Right lobe of liver (tissue), 6 donors: ENCODE data around the gene ELAC2. TPM values are rescaled to one million over a fixed set of nuclear protein-coding genes. Genes with fewer than 3 reads are reported as not detected.
"Not testable (repeated sequence)": the region's sequence is repeated elsewhere in the genome, so short reads cannot be mapped to it uniquely, and the experiment has no call there.

Experiments
- ATAC-seq, 4 donors: fragments of 200-7000 bp; cut with Tn5 transposase; one replicate each; pipeline ENCODE4 v1.9.1; 2020; ENCODE audit warnings: mild to moderate bottlenecking in 4 of 4, moderate library complexity in 4 of 4
- DNase-seq, 3 donors: peaks; one replicate each; pipeline ENCODE4 v3.0.0-alpha.2; 2020
- H3K27ac ChIP-seq, 3 donors: fragments of 200-600 bp; one replicate each; pipeline ENCODE4 v1.8.0; 2022
- H3K27me3 ChIP-seq, 2 donors: fragments of 200-600 bp; one replicate each; pipeline ENCODE4 v1.8.0; 2022
- H3K36me3 ChIP-seq, 4 donors: fragments of 200-600 bp; sonication (generic) in 1 of 4; one replicate each; pipeline versions ENCODE4 v1.5.1 to v1.8.0; 2017 to 2022; ENCODE audit warnings: control low read depth in 1 of 4
- H3K4me1 ChIP-seq, 4 donors: fragments of 200-600 bp; sonication (generic) in 1 of 4; one replicate each; pipeline versions ENCODE4 v1.5.1 to v1.8.0; 2017 to 2022; ENCODE audit warnings: control low read depth in 1 of 4
- H3K4me3 ChIP-seq, 3 donors: fragments of 200-600 bp; one replicate each; pipeline ENCODE4 v1.8.0; 2022
- H3K9me3 ChIP-seq, 4 donors: fragments of 200-600 bp; sonication (generic) in 1 of 4; one replicate each; pipeline versions ENCODE4 v1.5.1 to v1.8.0; 2017 to 2022; ENCODE audit warnings: control low read depth in 1 of 4
- POLR2A ChIP-seq: fragments of 450-650 bp; IDR thresholded peaks from one replicate; pipeline ENCODE4 v1.6.1; 2017; ENCODE audit warnings: antibody characterized with exemption, mild to moderate bottlenecking
- WGBS: methylation state at CpG from one replicate; pipeline ENCODE4 v1.1.6; 2018; ENCODE audit warnings: low coverage, low lambda C conversion rate; ENCODE audit not compliant: insufficient coverage; ENCODE audit errors: missing lambda C conversion rate; 5-methylcytosine and 5-hydroxymethylcytosine counted together
- intact Hi-C, 2 donors: fragments of 100-400 bp; cut with DNase I; formaldehyde crosslinking; loops; one replicate each; pipeline versions ENCODE4 v1.11.2 to v1.14.1; 2022
- total RNA-seq, 6 experiments: library from RNA; depleted of rRNA in 2 of 6; stranded (reverse); fragments of >200 nt in 2 of 6; fragmentation: NEBNext Ultra II Directional in 3 of 6; extraction: Animal tissue kit (Norgen Biotek cat#: 25700) in 3 of 6; gene quantifications; one replicate each; pipeline versions ENCODE4 v1.1.0 to v1.2.4, GENCODE V29; 2016 to 2023
- TF ChIP-seq, protein P1 (sequence below), 4 donors: fragments of 200-600 bp in 3 of 4; fragments of 450-650 bp in 1 of 4; IDR thresholded peaks; one replicate each; pipeline versions ENCODE4 v1.5.1 to v1.8.0; 2016 to 2022; ENCODE audit warnings: antibody characterized with exemption in 4 of 4, mild to moderate bottlenecking in 2 of 4
- donor health status: DM: no; HTN: yes; CAD: no.
- donor health status: DM: no; HTN: no; CAD: no.
- donor health status: DM: no; HTN: no; CAD: no.
- donor health status: DM: no; HTN: yes; CAD: no.
- donor health status: DM: no; HTN: yes; CAD: no.

Gene ELAC2
- total RNA-seq, 6 experiments from 2014 or later: 28.7 to 72.8 (median 36.2) TPM

DNA sequence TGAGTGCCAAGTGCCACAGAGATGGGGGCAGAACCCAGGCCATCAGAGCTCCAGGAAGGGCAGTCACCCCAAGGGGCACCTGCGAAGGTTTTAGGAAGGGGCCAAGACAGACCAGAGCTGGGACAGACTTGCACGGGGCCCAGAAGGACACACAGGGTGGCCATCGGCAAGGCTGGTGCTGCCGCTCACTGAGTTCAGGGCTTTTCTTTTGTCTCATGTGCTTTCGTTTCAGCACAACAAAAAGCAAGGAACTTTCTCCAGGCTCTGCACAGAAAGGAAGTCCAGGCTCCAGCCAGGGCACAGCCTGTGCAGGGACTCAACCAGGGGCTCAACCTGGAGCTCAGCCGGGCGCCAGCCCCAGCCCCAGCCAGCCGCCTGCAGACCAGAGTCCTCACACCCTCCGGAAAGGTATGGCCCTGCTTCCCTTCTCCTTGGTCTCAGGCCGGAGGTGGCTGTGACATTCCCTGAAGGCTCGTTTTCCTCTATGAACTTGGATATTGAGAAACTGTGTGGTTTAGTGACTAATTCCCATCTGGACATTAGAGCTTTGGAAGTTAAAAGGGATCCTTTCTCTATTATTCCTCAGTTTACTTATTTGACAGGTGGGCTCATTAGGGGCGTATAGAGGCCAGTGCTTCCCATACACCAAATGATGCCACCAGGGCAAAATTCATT is 37.9 kb downstream of the ELAC2 start:
- 83% methylated on average over 3 of the region's 12 CpGs for WGBS
- DNase-seq (no peak), ATAC-seq (no peak)
- no peaks in the 10 kb centered on the region for H3K27me3 ChIP-seq
- H3K36me3 ChIP-seq: no peaks in the 10 kb centered on the region
- intact Hi-C loops: no loop called here
- TF ChIP-seq, protein P1, sequence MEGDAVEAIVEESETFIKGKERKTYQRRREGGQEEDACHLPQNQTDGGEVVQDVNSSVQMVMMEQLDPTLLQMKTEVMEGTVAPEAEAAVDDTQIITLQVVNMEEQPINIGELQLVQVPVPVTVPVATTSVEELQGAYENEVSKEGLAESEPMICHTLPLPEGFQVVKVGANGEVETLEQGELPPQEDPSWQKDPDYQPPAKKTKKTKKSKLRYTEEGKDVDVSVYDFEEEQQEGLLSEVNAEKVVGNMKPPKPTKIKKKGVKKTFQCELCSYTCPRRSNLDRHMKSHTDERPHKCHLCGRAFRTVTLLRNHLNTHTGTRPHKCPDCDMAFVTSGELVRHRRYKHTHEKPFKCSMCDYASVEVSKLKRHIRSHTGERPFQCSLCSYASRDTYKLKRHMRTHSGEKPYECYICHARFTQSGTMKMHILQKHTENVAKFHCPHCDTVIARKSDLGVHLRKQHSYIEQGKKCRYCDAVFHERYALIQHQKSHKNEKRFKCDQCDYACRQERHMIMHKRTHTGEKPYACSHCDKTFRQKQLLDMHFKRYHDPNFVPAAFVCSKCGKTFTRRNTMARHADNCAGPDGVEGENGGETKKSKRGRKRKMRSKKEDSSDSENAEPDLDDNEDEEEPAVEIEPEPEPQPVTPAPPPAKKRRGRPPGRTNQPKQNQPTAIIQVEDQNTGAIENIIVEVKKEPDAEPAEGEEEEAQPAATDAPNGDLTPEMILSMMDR (IDR thresholded peaks at IDR 0.05): no peak
- no peak for TF ChIP-seq POLR2A
- peaks cover 0 to 11% (median 5%) of the 10 kb centered on the region in 4 donors for H3K4me1 ChIP-seq
- H3K9me3 ChIP-seq: no peaks in the 10 kb centered on the region
- no peak overlapping the region for H3K27ac ChIP-seq
- no peak overlapping the region for H3K4me3 ChIP-seq

DNA sequence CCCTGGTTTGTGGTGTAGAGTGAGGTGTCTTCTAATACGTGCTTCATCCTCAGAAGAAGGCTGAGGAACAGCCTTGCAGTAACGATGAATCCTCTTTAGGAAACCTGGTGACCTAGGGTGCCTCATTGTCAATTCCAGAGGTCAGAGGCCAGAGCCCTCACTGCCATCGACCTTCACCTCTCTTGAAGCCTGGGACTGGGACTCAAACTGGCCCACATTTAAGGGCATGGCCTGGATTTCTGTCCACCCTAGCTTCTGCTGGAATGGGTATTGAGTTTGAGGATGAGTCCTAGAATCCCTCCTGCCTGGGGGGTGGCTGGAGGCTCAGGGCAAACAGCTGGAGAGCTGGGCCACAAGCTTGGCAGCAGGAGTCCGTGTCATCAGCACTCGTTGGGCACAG is 38.6 kb downstream of the ELAC2 start:
- H3K4me3 ChIP-seq: no peak overlapping the region
- TF ChIP-seq, protein P1 (IDR thresholded peaks at IDR 0.05): no peak
- no peak for TF ChIP-seq POLR2A
- peak; percentile 6 to 66 (median 30) for ATAC-seq
- H3K9me3 ChIP-seq: no peaks in the 10 kb centered on the region
- 45% methylated on average over 3 of the region's 5 CpGs for WGBS
- peak in 2 of 3 donors; percentile 56 to 74 for DNase-seq
- H3K4me1 ChIP-seq: peaks cover 0 to 10% (median 4%) of the 10 kb centered on the region in 4 donors
- intact Hi-C loops: no loop called here
- H3K36me3 ChIP-seq: no peaks in the 10 kb centered on the region
- H3K27me3 ChIP-seq: no peaks in the 10 kb centered on the region
- no peak overlapping the region for H3K27ac ChIP-seq

DNA sequence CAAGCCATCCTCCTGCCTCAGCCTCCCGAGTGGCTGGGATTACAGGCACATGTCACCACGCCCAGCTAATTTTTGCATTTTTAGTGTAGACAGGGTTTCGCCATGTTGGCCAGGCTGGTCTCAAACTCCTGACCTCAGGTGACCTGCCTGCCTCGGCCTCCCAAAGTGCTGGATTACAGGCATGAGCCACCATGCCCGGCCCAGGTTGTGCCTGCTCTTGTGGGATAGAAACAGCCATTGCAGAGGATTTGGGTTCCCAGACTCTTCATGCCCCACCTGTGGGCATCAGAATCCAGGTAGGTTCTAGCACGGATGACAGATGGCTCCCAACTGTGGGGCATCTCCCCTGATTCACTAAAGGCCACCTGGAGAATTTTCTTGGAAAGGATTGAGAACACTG is 39.0 kb downstream of the ELAC2 start:
- peak in 1 of 3 donors; percentile 23 for DNase-seq
- ATAC-seq, intact Hi-C loops, H3K27ac ChIP-seq, H3K36me3 ChIP-seq, H3K9me3 ChIP-seq, H3K4me3 ChIP-seq, H3K27me3 ChIP-seq: not testable (repeated sequence)
- WGBS: no CpG with 5 or more reads among the region's 6 CpGs
- peaks cover 0 to 13% (median 3%) of the 10 kb centered on the region in 4 donors for H3K4me1 ChIP-seq

DNA sequence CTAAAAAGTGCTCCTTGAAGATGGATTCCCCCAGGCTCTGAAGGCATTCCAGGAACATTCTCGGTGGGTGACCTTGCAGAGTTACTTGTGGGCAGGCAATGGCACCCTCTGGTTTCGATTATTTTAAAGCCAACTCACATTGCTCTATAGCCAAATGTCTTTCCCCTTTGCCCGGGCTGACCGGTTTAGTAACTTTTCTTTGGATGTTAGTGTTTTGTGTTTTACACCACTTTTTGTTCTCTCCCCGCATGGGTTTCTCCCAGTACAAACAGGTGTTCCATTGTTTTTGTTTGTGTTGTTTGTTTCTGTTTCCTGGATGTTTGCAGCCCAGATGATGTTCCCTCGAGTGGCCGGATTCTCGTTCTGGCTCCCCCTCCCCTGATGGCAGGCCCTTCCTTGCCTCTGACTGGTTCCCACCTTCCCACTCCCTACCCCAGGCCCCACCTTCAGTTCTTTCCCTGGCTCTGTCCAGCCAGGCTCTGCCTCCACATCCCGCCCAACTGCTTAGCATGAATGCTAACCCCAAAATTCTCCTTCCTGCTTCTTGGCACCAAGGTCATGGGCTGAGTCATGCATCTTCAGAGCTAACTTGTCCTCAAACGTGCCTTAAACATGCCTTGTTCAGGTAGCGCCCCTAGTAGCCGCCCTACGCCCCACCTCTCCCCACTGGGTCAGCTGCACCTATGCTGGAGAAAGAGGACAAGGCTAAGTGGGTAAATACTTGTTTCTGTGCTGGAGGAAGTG is 40.6 kb downstream of the ELAC2 start:
- intact Hi-C loops: no loop called here
- DNase-seq (no peak), ATAC-seq (no peak)
- no peak for TF ChIP-seq POLR2A
- TF ChIP-seq, protein P1 (IDR thresholded peaks at IDR 0.05): no peak
- Histone ChIP-seq H3K27me3 (no peaks in the 10 kb centered on the region), H3K9me3 (no peaks in the 10 kb centered on the region), H3K4me1 (peaks cover 0 to 11% (median 0%) of the 10 kb centered on the region in 4 donors), H3K4me3 (no peak overlapping the region), H3K27ac (no peak overlapping the region), H3K36me3 (no peaks in the 10 kb centered on the region)
- WGBS: 85% methylated on average over 13 of the region's 13 CpGs

DNA sequence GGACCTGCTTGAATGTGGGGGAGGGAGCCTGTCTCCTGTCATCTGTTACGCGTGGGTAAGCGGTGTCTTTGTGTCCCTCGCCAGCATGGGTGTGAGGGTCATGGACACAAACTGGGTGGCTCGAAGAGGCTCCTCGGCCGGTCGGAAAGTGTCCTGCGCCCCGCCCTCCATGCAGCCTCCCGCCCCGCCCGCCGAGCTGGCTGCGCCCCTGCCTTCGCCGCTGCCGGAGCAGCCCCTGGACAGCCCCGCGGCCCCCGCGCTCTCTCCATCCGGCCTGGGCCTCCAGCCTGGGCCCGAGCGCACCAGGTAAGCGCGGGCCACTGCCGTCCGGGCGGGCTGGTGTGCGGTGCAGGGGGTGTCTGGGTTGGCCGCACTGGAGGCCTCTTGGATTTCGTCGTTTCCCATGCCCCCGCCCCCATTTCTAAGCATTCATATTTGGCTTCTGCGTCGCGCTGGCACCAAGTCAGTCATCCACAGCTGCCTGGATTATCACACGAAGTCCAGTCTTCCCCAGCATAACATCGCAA is 43.8 kb downstream of the ELAC2 start:
- 18% methylated on average over 9 of the region's 40 CpGs for WGBS
- TF ChIP-seq POLR2A: no peak
- TF ChIP-seq, protein P1 (IDR thresholded peaks at IDR 0.05): no peak
- H3K9me3 ChIP-seq: no peaks in the 10 kb centered on the region
- intact Hi-C loops: no loop called here
- H3K4me1 ChIP-seq: peaks cover 0 to 7% (median 0%) of the 10 kb centered on the region in 4 donors
- DNase-seq (no peak), ATAC-seq (peak; percentile 67 to 77 (median 70))
- no peaks in the 10 kb centered on the region for H3K27me3 ChIP-seq
- H3K27ac ChIP-seq: no peak overlapping the region
- peak overlapping the region; percentile 33 to 51 (median 36) for H3K4me3 ChIP-seq
- no peaks in the 10 kb centered on the region for H3K36me3 ChIP-seq
